Fibroblast of lung (primary cell): ENCODE results near the gene SPNS3. TPM values are rescaled to one million over a fixed set of nuclear protein-coding genes. Genes with fewer than 3 reads are reported as not detected.

Experiments
- DNase-seq, 2 donors: peaks; one replicate each; pipeline versions ENCODE4 v3.0.0 to v3.0.0-alpha.2; 2010; ENCODE audit warnings: low read depth in 2 of 2
- H2AFZ ChIP-seq: 2 replicates; pipeline ENCODE4 v1.5.1; 2012; ENCODE audit warnings: low read length, control low read depth, inconsistent platforms
- H3K27ac ChIP-seq: 2 replicates; pipeline ENCODE4 v1.5.1; 2011; ENCODE audit warnings: low read length, control low read depth; ENCODE audit not compliant: insufficient read depth
- H3K27me3 ChIP-seq: 2 replicates; pipeline ENCODE4 v1.5.1; 2011; ENCODE audit warnings: mild to moderate bottlenecking, low read length; ENCODE audit not compliant: control insufficient read depth, insufficient read depth
- H3K36me3 ChIP-seq: 2 replicates; pipeline ENCODE4 v1.5.1; 2011; ENCODE audit warnings: low read length; ENCODE audit not compliant: control insufficient read depth, insufficient read depth
- H3K4me1 ChIP-seq: 2 replicates; pipeline ENCODE4 v1.5.1; 2011; ENCODE audit warnings: low read length; ENCODE audit not compliant: control insufficient read depth, insufficient read depth; ENCODE audit errors: extremely low read depth
- H3K4me2 ChIP-seq: 2 replicates; pipeline ENCODE4 v1.5.1; 2011; ENCODE audit warnings: low read length, control low read depth; ENCODE audit not compliant: insufficient read depth; ENCODE audit errors: extremely low read depth
- H3K4me3 ChIP-seq, 4 experiments: fragments of 200-600 bp in 1 of 4; sonication (generic) in 1 of 4; replicated peaks in 1 of 4; 2 replicates each; pipeline ENCODE4 v1.5.1; 2011 to 2016; ENCODE audit warnings: low read length in 4 of 4, low read depth in 3 of 4, mild to moderate bottlenecking in 3 of 4, control low read depth in 2 of 4, inconsistent platforms in 1 of 4, mixed read lengths in 1 of 4; ENCODE audit not compliant: insufficient read depth in 1 of 4; ENCODE audit errors: control extremely low read depth in 1 of 4
- H3K79me2 ChIP-seq: 2 replicates; pipeline ENCODE4 v1.5.1; 2012; ENCODE audit warnings: mild to moderate bottlenecking, low read length, inconsistent platforms; ENCODE audit not compliant: control insufficient read depth, insufficient read depth
- H3K9ac ChIP-seq: 2 replicates; pipeline ENCODE4 v1.5.1; 2011; ENCODE audit warnings: mild to moderate bottlenecking, low read length, control low read depth; ENCODE audit not compliant: insufficient read depth
- H3K9me3 ChIP-seq: 2 replicates; pipeline ENCODE4 v1.5.1; 2012; ENCODE audit warnings: low read depth, low read length; ENCODE audit not compliant: control insufficient read depth, insufficient read depth
- H4K20me1 ChIP-seq: 2 replicates; pipeline ENCODE4 v1.5.1; 2011; ENCODE audit warnings: low read length; ENCODE audit not compliant: control insufficient read depth, insufficient read depth; ENCODE audit errors: extremely low read depth
- CTCF ChIP-seq, 2 donors: IDR thresholded peaks in 1 of 2; conservative IDR thresholded peaks in 1 of 2; 1 replicate in 1 of 2; 2 replicates in 1 of 2; pipeline ENCODE4 v1.5.1; 2011 to 2012; ENCODE audit warnings: low read length in 2 of 2, control low read depth in 1 of 2, inconsistent platforms in 1 of 2, low read depth in 1 of 2, mild to moderate bottlenecking in 1 of 2
- EZH2 ChIP-seq: IDR thresholded peaks from 2 replicates; pipeline ENCODE4 v1.5.1; 2012; ENCODE audit warnings: low read length, control low read depth, mild to moderate bottlenecking; ENCODE audit errors: missing control alignments
- polyA plus RNA-seq, 2 donors: library from polyadenylated mRNA; depleted of rRNA in 1 of 2; stranded (reverse) in 1 of 2; unstranded in 1 of 2; fragments of >200 nt; gene quantifications; 2 replicates each; pipeline ENCODE4 v1.2.1, GENCODE V29; 2011 to 2012; ENCODE audit warnings: missing spikeins in 1 of 2
- total RNA-seq: library from RNA; depleted of rRNA; stranded (reverse); fragments of >200 nt; gene quantifications from 2 replicates; pipeline ENCODE4 v1.2.1, GENCODE V29; 2014

The SPNS3 gene
- total and polyA plus RNA-seq, 2 donors (not counting 1 experiment from before 2014, with no cell fraction given), result not detected

GRCh38 chr17:4405699-4406098, 28.0 kb upstream of the SPNS3 start:
- no peaks in the 10 kb centered on the region for H3K4me1 ChIP-seq
- TF ChIP-seq EZH2 (no peak), CTCF (conservative IDR thresholded peaks at IDR 0.05 in 1 of 2, IDR thresholded peaks at IDR 0.05 in 1 of 2; ENCODE audit: low read depth in 1 of 2, low read length in 2 of 2) (no peak)
- H3K27ac ChIP-seq, result no peak overlapping the region
- H3K9ac ChIP-seq, result no peak overlapping the region
- no peak overlapping the region for H3K4me2 ChIP-seq
- H3K4me3 ChIP-seq, result no peak overlapping the region
- DNase-seq, result no peak
- no peaks in the 10 kb centered on the region for H3K79me2 ChIP-seq
- H3K36me3 ChIP-seq, result no peaks in the 10 kb centered on the region
- H2AFZ ChIP-seq, result no peak overlapping the region
- H4K20me1 ChIP-seq, result no peaks in the 10 kb centered on the region
- no peaks in the 10 kb centered on the region for H3K27me3 ChIP-seq
- no peaks in the 10 kb centered on the region for H3K9me3 ChIP-seq

- H3K27me3 ChIP-seq, result no peaks in the 10 kb centered on the region
- no peaks in the 10 kb centered on the region for H3K9me3 ChIP-seq
- no peak overlapping the region for H2AFZ ChIP-seq
- no peak overlapping the region for H3K9ac ChIP-seq
- no peak for TF ChIP-seq EZH2
- H3K4me1 ChIP-seq, result no peaks in the 10 kb centered on the region
- no peaks in the 10 kb centered on the region for H4K20me1 ChIP-seq
- no peak overlapping the region for H3K27ac ChIP-seq
- no peak for DNase-seq
- H3K4me3 ChIP-seq, result no peak overlapping the region
- no peaks in the 10 kb centered on the region for H3K36me3 ChIP-seq
- no peak overlapping the region for H3K4me2 ChIP-seq
- H3K79me2 ChIP-seq, result no peaks in the 10 kb centered on the region
Observed at GRCh38 chr17:4406386-4406785, 27.4 kb upstream of the SPNS3 start.

GRCh38 chr17:4407216-4407615, 26.5 kb upstream of the SPNS3 start:
- no peak overlapping the region for H3K4me3 ChIP-seq
- H3K4me2 ChIP-seq, result no peak overlapping the region
- no peak overlapping the region for H3K27ac ChIP-seq
- H4K20me1 ChIP-seq, result no peaks in the 10 kb centered on the region
- no peak for TF ChIP-seq EZH2
- TF ChIP-seq CTCF (conservative IDR thresholded peaks at IDR 0.05 in 1 of 2, IDR thresholded peaks at IDR 0.05 in 1 of 2; ENCODE audit: low read depth in 1 of 2, low read length in 2 of 2), result no peak
- DNase-seq, result no peak
- no peaks in the 10 kb centered on the region for H3K4me1 ChIP-seq
- H3K27me3 ChIP-seq, result no peaks in the 10 kb centered on the region
- H2AFZ ChIP-seq, result no peak overlapping the region
- no peaks in the 10 kb centered on the region for H3K79me2 ChIP-seq
- no peaks in the 10 kb centered on the region for H3K36me3 ChIP-seq
- no peak overlapping the region for H3K9ac ChIP-seq
- H3K9me3 ChIP-seq, result no peaks in the 10 kb centered on the region
